HG03108 (cell line): ENCODE data around the gene IBA57.
"Not testable (repeated sequence)": the region's sequence is repeated elsewhere in the genome, so short reads cannot be mapped to it uniquely, and the experiment has no call there.

Source experiments
- ATAC-seq: cut with Tn5 transposase; IDR thresholded peaks from one replicate; pipeline ENCODE4 v1.9.1; 2021; ENCODE audit warnings: moderate library complexity; ENCODE audit not compliant: unreplicated experiment

IBA57 gene

GRCh38 chr1:228224198-228225164, 58.9 kb downstream of the IBA57 start:
- no peak for ATAC-seq

GRCh38 chr1:228225165-228225710, 59.6 kb downstream of the IBA57 start:
- no peak for ATAC-seq

- ATAC-seq = no peak
Observed at GRCh38 chr1:228225740-228226139, 60.1 kb downstream of the IBA57 start.

- ATAC-seq = no peak
Observed at GRCh38 chr1:228226141-228226874, 60.7 kb downstream of the IBA57 start.

- no peak for ATAC-seq
Observed at GRCh38 chr1:228226956-228227791, 61.6 kb downstream of the IBA57 start.

- not testable (repeated sequence) for ATAC-seq
Observed at GRCh38 chr1:228228147-228228546, 62.5 kb downstream of the IBA57 start.

GRCh38 chr1:228228601-228229074, 63.0 kb downstream of the IBA57 start:
- no peak for ATAC-seq

- no peak for ATAC-seq
Observed at GRCh38 chr1:228231189-228231588, 65.6 kb downstream of the IBA57 start.
